Stimulated activated naive CD4-positive, alpha-beta T cell (primary cell): ENCODE results near the gene TMOD3.
"Not testable (repeated sequence)": the region's sequence is repeated elsewhere in the genome, so short reads cannot be mapped to it uniquely, and the experiment has no call there.

Source experiments
- DNase-seq, 6 experiments: peaks; one replicate each; lab custom pipeline; 2025; lab: John Stamatoyannopoulos, UW

TMOD3 gene

GRCh38 chr15:51829376-51830275 is at the start of gene TMOD3:
Gene TMOD3, plus strand, starts transcription at chr15:51829653. Its CDS starts 33,232 bp downstream, at chr15:51862885.
- DNase-seq = peak; percentile 71 to 88 (median 85)

GRCh38 chr15:51780636-51781035 is 48.8 kb upstream of the TMOD3 start:
- no peak for DNase-seq

GRCh38 chr15:51781506-51781905 is 47.9 kb upstream of the TMOD3 start:
- DNase-seq = no peak

- DNase-seq = no peak
These were observed 47.0 kb upstream of the TMOD3 start for GRCh38 chr15:51782357-51782896.

GRCh38 chr15:51783967-51784366 is 45.5 kb upstream of the TMOD3 start:
- no peak for DNase-seq

- DNase-seq = not testable (repeated sequence)
These were observed 42.3 kb upstream of the TMOD3 start for GRCh38 chr15:51787130-51787529.

- not testable (repeated sequence) for DNase-seq
These were observed 37.0 kb upstream of the TMOD3 start for GRCh38 chr15:51792474-51792873.

- DNase-seq = no peak
These were observed 35.7 kb upstream of the TMOD3 start for GRCh38 chr15:51793521-51794305.

GRCh38 chr15:51796847-51797401 is 32.5 kb upstream of the TMOD3 start:
- DNase-seq = no peak

- DNase-seq = no peak
These were observed 31.2 kb upstream of the TMOD3 start for GRCh38 chr15:51798281-51798680.

- no peak for DNase-seq
These were observed 29.9 kb upstream of the TMOD3 start for GRCh38 chr15:51799282-51800252.

- no peak for DNase-seq
These were observed 28.0 kb upstream of the TMOD3 start for GRCh38 chr15:51801391-51801835.

GRCh38 chr15:51802593-51802992 is 26.9 kb upstream of the TMOD3 start:
- DNase-seq = no peak

GRCh38 chr15:51803965-51804364 is 25.5 kb upstream of the TMOD3 start:
- DNase-seq = no peak

GRCh38 chr15:51806123-51806522 is 23.3 kb upstream of the TMOD3 start:
- DNase-seq = no peak

- no peak for DNase-seq
These were observed 20.0 kb upstream of the TMOD3 start for GRCh38 chr15:51809457-51809856.

GRCh38 chr15:51812598-51812997 is 16.9 kb upstream of the TMOD3 start:
- DNase-seq = no peak

- DNase-seq = no peak
These were observed 14.8 kb upstream of the TMOD3 start for GRCh38 chr15:51814606-51815005.

GRCh38 chr15:51816611-51817010 is 12.8 kb upstream of the TMOD3 start:
- DNase-seq = no peak

- no peak for DNase-seq
These were observed 11.3 kb upstream of the TMOD3 start for GRCh38 chr15:51818150-51818549.

GRCh38 chr15:51825698-51826097 is 3.8 kb upstream of the TMOD3 start:
- no peak for DNase-seq
